ENCODE measurements around the gene GLOD5.

GLOD5 gene

DNA sequence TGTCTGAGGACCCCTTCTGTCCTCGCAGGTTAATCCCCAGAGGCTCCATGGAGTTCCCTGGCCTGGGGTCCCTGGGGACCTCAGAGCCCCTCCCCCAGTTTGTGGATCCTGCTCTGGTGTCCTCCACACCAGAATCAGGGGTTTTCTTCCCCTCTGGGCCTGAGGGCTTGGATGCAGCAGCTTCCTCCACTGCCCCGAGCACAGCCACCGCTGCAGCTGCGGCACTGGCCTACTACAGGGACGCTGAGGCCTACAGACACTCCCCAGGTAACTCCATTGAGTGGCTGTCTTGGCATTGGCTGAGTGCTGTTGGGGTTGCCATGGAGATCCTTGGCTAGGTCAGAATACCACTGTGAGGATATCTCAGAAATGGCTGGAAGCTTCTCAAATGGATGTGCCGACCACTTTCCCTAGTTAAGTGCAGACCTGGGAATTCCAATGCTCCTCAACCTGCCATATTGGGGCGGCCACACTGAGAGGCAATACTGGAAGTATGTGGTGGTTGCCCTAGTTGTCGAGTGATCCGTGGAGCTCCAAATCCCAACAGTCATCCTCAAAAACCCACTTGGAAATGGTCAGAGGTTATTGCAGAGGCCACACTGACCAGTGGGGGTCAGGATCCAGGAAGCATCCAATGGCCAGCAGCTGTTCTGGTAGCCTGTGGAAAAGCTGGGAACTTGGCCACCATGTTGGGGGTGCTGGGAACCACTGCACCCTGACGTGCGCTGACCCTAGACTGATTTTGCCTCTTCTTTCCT is 29.7 kb downstream of the GLOD5 start:
- Histone ChIP-seq H3K4me1 (ENCODE audit: control insufficient read depth in 1 of 2, insufficient read depth in 2 of 2, low read length in 2 of 2) (no peaks in the 10 kb centered on the region), H3K9me3 (ENCODE audit: control insufficient read depth in 1 of 2, low read length in 2 of 2) (no peaks in the 10 kb centered on the region)

DNA sequence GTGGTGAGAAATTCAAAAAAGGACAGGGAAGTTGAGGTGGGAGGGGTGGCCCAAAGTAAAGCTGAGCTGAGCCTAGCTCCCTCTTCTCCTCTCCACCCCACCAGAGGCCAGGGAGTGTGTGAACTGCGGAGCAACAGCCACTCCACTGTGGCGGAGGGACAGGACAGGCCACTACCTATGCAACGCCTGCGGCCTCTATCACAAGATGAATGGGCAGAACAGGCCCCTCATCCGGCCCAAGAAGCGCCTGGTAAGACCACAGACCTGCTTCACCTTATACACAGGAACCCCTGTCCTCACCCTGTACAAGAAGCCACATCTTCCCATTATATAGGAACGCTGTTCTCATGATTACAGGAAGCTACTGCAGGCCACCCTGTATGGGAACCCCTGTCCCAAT is 30.7 kb downstream of the GLOD5 start:
- Histone ChIP-seq H3K9ac (ENCODE audit: low read depth in 1 of 2, low read length in 2 of 2) (no peak overlapping the region), H3K27me3 (ENCODE audit: control insufficient read depth in 1 of 2, insufficient read depth in 2 of 2, low read length in 2 of 2) (no peaks in the 10 kb centered on the region), H3K9me3 (ENCODE audit: control insufficient read depth in 1 of 2, low read length in 2 of 2) (no peaks in the 10 kb centered on the region), H3K4me1 (ENCODE audit: control insufficient read depth in 1 of 2, insufficient read depth in 2 of 2, low read length in 2 of 2) (no peaks in the 10 kb centered on the region), H3K4me3 (ENCODE audit: low read depth in 1 of 2, low read length in 2 of 2) (no peak overlapping the region), H3K36me3 (ENCODE audit: control insufficient read depth in 1 of 2, insufficient read depth in 2 of 2, low read length in 2 of 2) (no peaks in the 10 kb centered on the region), H3K27ac (ENCODE audit: low read depth, low read length) (no peak overlapping the region)

More for the DNA sequence above, 29.7 kb downstream of the GLOD5 start:
- no peaks in the 10 kb centered on the region for H3K36me3 ChIP-seq (ENCODE audit: control insufficient read depth in 1 of 2, insufficient read depth in 2 of 2, low read length in 2 of 2)
- H3K27ac ChIP-seq (ENCODE audit: low read depth, low read length) = no peak overlapping the region
- H3K9ac ChIP-seq (ENCODE audit: low read depth in 1 of 2, low read length in 2 of 2) = no peak overlapping the region
- H3K4me3 ChIP-seq (ENCODE audit: low read depth in 1 of 2, low read length in 2 of 2) = no peak overlapping the region
- no peaks in the 10 kb centered on the region for H3K27me3 ChIP-seq (ENCODE audit: control insufficient read depth in 1 of 2, insufficient read depth in 2 of 2, low read length in 2 of 2)

DNA sequence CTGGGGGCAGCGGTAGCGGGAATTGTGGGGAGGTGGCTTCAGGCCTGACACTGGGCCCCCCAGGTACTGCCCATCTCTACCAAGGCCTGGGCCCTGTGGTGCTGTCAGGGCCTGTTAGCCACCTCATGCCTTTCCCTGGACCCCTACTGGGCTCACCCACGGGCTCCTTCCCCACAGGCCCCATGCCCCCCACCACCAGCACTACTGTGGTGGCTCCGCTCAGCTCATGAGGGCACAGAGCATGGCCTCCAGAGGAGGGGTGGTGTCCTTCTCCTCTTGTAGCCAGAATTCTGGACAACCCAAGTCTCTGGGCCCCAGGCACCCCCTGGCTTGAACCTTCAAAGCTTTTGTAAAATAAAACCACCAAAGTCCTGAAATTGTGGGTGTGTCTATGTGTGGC is 32.4 kb downstream of the GLOD5 start:
- no peak overlapping the region for H3K27ac ChIP-seq (ENCODE audit: low read depth, low read length)
- H3K36me3 ChIP-seq (ENCODE audit: control insufficient read depth in 1 of 2, insufficient read depth in 2 of 2, low read length in 2 of 2) = no peaks in the 10 kb centered on the region
- H3K27me3 ChIP-seq (ENCODE audit: control insufficient read depth in 1 of 2, insufficient read depth in 2 of 2, low read length in 2 of 2) = no peaks in the 10 kb centered on the region
- H3K4me3 ChIP-seq (ENCODE audit: low read depth in 1 of 2, low read length in 2 of 2) = no peak overlapping the region
- no peaks in the 10 kb centered on the region for H3K9me3 ChIP-seq (ENCODE audit: control insufficient read depth in 1 of 2, low read length in 2 of 2)
- H3K9ac ChIP-seq (ENCODE audit: low read depth in 1 of 2, low read length in 2 of 2) = no peak overlapping the region
- H3K4me1 ChIP-seq (ENCODE audit: control insufficient read depth in 1 of 2, insufficient read depth in 2 of 2, low read length in 2 of 2) = no peaks in the 10 kb centered on the region

DNA sequence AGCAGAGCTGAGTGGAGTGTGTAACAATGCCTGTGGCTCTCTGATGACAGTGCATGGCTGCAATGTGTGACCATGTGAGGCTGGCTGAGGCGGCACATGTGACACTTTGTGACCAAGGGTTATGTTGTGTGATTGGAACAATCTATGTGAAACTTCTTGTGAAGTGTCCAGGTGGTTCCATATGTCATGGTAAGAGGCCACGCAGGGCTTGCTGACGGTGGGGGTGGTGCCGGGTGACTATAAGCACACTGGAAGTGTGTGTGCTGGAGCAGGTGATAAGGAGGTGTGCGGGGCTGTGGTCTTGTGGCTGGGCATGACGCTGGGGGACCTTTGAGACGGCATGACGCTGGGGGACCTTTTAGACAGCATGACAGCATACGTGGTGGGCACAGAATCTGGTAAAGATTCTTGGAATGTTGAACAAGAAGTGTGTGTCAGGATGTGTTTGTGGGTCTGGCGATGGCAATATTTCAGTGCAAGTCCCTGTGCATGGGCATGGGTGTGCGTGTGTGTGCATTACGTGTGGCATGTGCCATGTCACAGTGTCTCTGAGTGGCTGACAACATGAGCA is 32.9 kb downstream of the GLOD5 start:
- Histone ChIP-seq H3K9me3 (ENCODE audit: control insufficient read depth in 1 of 2, low read length in 2 of 2) (no peaks in the 10 kb centered on the region), H3K27me3 (ENCODE audit: control insufficient read depth in 1 of 2, insufficient read depth in 2 of 2, low read length in 2 of 2) (no peaks in the 10 kb centered on the region), H3K4me1 (ENCODE audit: control insufficient read depth in 1 of 2, insufficient read depth in 2 of 2, low read length in 2 of 2) (no peaks in the 10 kb centered on the region), H3K27ac (ENCODE audit: low read depth, low read length) (no peak overlapping the region), H3K36me3 (ENCODE audit: control insufficient read depth in 1 of 2, insufficient read depth in 2 of 2, low read length in 2 of 2) (no peaks in the 10 kb centered on the region), H3K9ac (ENCODE audit: low read depth in 1 of 2, low read length in 2 of 2) (no peak overlapping the region), H3K4me3 (ENCODE audit: low read depth in 1 of 2, low read length in 2 of 2) (no peak overlapping the region)

DNA sequence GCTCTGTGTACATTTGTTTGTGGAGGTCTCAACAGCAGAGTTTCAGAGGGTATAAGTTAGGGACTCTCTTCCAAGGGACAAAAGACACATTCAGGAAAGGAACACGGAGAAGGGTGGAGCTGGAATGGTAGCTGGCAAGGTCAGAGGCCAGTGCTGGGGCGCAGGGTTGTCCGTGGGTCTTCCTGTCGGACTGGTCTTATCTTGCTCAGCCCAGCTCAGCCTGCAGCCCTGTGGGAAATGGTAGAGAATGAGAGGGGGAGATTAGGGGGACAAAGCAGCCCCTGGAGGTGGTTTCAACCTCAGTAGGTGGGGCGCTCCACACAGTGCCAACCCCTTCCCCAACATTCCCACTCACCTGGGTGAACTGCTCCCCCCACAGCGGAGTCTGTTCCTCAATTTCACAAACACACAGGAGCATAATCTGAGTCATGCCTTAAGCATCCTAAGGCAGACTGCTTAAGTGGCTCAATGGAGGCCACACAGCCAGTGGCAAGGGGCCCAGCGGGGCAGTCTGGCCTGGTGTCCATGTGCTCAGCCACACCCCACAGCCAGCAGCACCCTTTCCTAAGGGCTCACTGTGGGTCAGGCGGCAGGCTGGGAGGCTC is 33.5 kb downstream of the GLOD5 start:
- no peaks in the 10 kb centered on the region for H3K9me3 ChIP-seq (ENCODE audit: control insufficient read depth in 1 of 2, low read length in 2 of 2)
- H3K9ac ChIP-seq (ENCODE audit: low read depth in 1 of 2, low read length in 2 of 2) = no peak overlapping the region
- no peak overlapping the region for H3K4me3 ChIP-seq (ENCODE audit: low read depth in 1 of 2, low read length in 2 of 2)
- no peaks in the 10 kb centered on the region for H3K27me3 ChIP-seq (ENCODE audit: control insufficient read depth in 1 of 2, insufficient read depth in 2 of 2, low read length in 2 of 2)
- H3K36me3 ChIP-seq (ENCODE audit: control insufficient read depth in 1 of 2, insufficient read depth in 2 of 2, low read length in 2 of 2) = no peaks in the 10 kb centered on the region
- H3K27ac ChIP-seq (ENCODE audit: low read depth, low read length) = no peak overlapping the region
- no peaks in the 10 kb centered on the region for H3K4me1 ChIP-seq (ENCODE audit: control insufficient read depth in 1 of 2, insufficient read depth in 2 of 2, low read length in 2 of 2)

DNA sequence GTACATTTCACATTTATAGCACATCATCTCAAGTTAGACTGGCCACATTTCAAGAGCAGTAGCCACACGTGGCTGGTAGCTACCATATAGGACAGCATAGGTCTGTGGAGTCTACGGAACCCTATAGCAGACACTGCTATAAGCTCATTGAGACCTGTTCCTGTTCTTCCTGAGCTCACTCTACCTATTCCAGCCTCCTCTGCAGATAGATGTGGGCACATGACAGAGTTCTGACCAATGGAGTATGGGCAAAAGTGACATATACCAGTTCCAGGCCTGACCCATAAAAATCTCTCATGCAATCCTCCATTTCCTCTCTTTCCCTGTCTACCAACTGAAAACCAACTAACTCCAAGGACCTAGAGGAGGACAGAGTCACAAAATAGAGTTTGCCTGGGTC is 36.8 kb downstream of the GLOD5 start:
- H3K4me3 ChIP-seq (ENCODE audit: low read depth in 1 of 2, low read length in 2 of 2) = no peak overlapping the region
- H3K9ac ChIP-seq (ENCODE audit: low read depth in 1 of 2, low read length in 2 of 2) = no peak overlapping the region
- H3K27ac ChIP-seq (ENCODE audit: low read depth, low read length) = no peak overlapping the region
- H3K4me1 ChIP-seq (ENCODE audit: control insufficient read depth in 1 of 2, insufficient read depth in 2 of 2, low read length in 2 of 2) = peaks cover 6 to 14% of the 10 kb centered on the region in 2 donors
- H3K36me3 ChIP-seq (ENCODE audit: control insufficient read depth in 1 of 2, insufficient read depth in 2 of 2, low read length in 2 of 2) = no peaks in the 10 kb centered on the region
- H3K9me3 ChIP-seq (ENCODE audit: control insufficient read depth in 1 of 2, low read length in 2 of 2) = no peaks in the 10 kb centered on the region
- H3K27me3 ChIP-seq (ENCODE audit: control insufficient read depth in 1 of 2, insufficient read depth in 2 of 2, low read length in 2 of 2) = no peaks in the 10 kb centered on the region

DNA sequence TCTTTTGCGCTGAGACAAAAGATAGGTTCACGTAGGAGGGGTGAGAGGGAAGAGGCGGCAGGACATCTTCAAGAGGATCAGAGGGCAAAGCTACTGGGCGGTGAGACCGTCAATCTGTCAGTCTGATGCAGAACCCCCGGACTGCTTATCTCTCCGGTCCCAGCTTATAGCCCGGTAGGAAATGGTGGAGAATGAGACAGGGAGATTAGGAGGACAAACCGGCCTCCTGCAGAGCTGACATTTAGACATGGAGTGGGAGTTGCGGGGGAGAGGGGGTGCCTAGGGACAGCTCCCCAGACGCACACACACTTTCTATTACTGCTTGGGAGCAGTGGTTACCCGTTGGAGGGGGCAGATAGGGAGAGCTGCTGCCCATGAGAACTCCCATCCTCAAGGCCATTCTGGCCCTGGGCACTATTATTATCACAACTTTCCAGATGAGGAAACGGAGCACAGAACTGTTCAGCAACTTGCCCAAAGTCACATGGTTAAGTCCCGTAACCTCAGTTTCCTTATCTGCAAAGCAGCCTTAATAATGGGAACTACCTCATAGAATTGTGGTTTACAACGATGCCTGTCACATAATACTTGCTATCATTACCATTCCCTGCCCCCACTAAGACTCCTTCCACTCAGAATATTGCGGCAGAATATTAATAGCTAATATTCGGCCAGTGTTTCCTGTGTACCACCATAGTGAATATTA is 39.2 kb downstream of the GLOD5 start:
- Histone ChIP-seq H3K36me3 (ENCODE audit: control insufficient read depth in 1 of 2, insufficient read depth in 2 of 2, low read length in 2 of 2) (peaks cover 0 to 10% of the 10 kb centered on the region in 2 donors), H3K9ac (ENCODE audit: low read depth in 1 of 2, low read length in 2 of 2) (peak overlapping the region; percentile 64 to 68), H3K27ac (ENCODE audit: low read depth, low read length) (peak overlapping the region; percentile 88), H3K4me3 (ENCODE audit: low read depth in 1 of 2, low read length in 2 of 2) (peak overlapping the region; percentile 78), H3K9me3 (ENCODE audit: control insufficient read depth in 1 of 2, low read length in 2 of 2) (no peaks in the 10 kb centered on the region), H3K27me3 (ENCODE audit: control insufficient read depth in 1 of 2, insufficient read depth in 2 of 2, low read length in 2 of 2) (no peaks in the 10 kb centered on the region), H3K4me1 (ENCODE audit: control insufficient read depth in 1 of 2, insufficient read depth in 2 of 2, low read length in 2 of 2) (peaks cover 6 to 14% of the 10 kb centered on the region in 2 donors)

DNA sequence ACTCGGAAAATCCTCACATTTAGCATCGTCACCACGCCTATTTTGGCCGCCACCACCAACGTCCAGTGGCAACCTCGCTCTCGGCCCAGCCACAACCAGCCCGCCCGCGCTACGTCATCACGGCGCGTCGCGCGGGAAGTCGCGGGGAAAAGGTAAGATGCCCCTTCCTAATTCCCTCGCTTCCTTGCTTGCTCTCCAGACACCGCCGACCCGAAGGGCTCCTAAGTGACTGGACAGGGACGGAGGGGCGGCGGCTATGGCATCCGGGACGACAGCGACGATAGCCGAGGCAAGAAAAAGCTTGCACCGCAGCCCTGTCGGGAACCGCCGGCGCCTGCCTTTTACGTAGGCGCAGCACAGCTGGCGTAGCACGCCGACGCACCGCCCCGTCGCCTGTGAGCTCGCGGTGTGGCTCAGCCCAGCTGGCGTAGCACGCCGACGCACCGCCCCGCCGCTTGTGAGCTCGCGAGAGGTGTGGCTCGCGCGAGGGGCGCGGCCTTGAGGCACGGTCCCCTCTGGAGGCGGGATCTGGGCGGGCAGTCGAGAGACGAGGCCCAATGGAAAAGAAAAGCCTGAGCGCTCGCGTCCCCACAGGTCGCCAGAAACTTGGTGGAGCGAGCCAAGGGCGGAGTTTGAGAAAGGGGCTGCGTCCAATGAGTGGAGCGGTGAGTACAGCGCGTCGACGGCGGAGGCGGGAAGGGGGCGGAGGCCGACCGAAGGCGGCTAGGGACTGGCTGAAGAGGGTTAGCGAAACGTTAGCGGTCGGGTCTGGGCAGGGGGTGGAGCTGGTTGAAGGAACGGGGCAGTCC is 39.9 kb downstream of the GLOD5 start, which contains the start of gene HDAC6:
Gene HDAC6, plus strand, starts transcription at position 788 of the 809 bp plus-strand sequence. CDS start 626 bp downstream, outside the sequence.
- no peaks in the 10 kb centered on the region for H3K9me3 ChIP-seq (ENCODE audit: control insufficient read depth in 1 of 2, low read length in 2 of 2)
- H3K27me3 ChIP-seq (ENCODE audit: control insufficient read depth in 1 of 2, insufficient read depth in 2 of 2, low read length in 2 of 2) = no peaks in the 10 kb centered on the region
- H3K36me3 ChIP-seq (ENCODE audit: control insufficient read depth in 1 of 2, insufficient read depth in 2 of 2, low read length in 2 of 2) = peaks cover 0 to 11% of the 10 kb centered on the region in 2 donors
- peaks cover 6 to 14% of the 10 kb centered on the region in 2 donors for H3K4me1 ChIP-seq (ENCODE audit: control insufficient read depth in 1 of 2, insufficient read depth in 2 of 2, low read length in 2 of 2)
- H3K27ac ChIP-seq (ENCODE audit: low read depth, low read length) = peak within 1 kb of the TSS; percentile 88
- peak within 1 kb of the TSS; percentile 70 to 72 for H3K9ac ChIP-seq (ENCODE audit: low read depth in 1 of 2, low read length in 2 of 2)
- H3K4me3 ChIP-seq (ENCODE audit: low read depth in 1 of 2, low read length in 2 of 2) = peak within 1 kb of the TSS; percentile 78

DNA sequence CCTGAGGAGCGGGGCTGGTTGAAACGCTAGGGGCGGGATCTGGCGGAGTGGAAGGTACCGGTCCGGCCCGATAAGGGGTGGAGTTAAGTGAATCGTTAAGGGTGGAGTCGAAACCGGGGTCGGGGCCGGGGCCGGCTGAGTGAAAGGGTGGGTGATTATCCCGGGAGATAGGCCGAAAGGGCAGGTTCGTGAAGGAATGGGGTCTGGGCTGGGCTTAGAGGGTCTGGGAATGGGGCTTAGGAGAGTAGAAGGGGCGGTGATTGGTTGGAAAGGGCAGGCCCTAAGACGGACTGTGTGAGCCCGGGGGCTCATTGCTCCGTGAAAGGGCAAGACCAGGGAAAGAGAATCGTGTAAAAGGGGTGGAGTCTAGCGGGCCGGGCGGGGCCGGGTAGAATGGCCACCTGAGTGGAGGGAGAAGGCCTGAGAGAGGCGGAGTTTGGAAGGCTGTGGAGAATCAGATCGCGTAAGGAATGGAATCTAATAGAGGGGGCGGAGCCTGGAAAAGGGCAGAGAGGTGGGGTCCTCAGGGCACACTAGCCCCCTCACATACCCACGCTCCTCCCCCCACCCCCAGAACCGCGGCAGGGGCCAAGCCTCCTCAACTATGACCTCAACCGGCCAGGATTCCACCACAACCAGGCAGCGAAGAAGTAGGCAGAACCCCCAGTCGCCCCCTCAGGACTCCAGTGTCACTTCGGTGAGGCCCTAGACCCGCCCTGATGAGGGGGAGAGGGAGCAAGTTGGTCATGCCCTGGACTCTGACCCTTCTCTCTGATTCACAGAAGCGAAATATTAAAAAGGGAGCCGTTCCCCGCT is 40.8 kb downstream of the GLOD5 start:
- Histone ChIP-seq H3K36me3 (ENCODE audit: control insufficient read depth in 1 of 2, insufficient read depth in 2 of 2, low read length in 2 of 2) (peaks cover 0 to 11% of the 10 kb centered on the region in 2 donors), H3K9me3 (ENCODE audit: control insufficient read depth in 1 of 2, low read length in 2 of 2) (no peaks in the 10 kb centered on the region), H3K27ac (ENCODE audit: low read depth, low read length) (peak overlapping the region; percentile 88), H3K9ac (ENCODE audit: low read depth in 1 of 2, low read length in 2 of 2) (peak overlapping the region; percentile 70 to 72), H3K4me1 (ENCODE audit: control insufficient read depth in 1 of 2, insufficient read depth in 2 of 2, low read length in 2 of 2) (peaks cover 6 to 14% of the 10 kb centered on the region in 2 donors), H3K4me3 (ENCODE audit: low read depth in 1 of 2, low read length in 2 of 2) (peak overlapping the region; percentile 71 to 76), H3K27me3 (ENCODE audit: control insufficient read depth in 1 of 2, insufficient read depth in 2 of 2, low read length in 2 of 2) (no peaks in the 10 kb centered on the region)
